ENCODE measurements around the gene BEND2.
A peak's percentile ranks its signal among the peaks of the same experiment; 100 is the strongest.
"Not testable (repeated sequence)": the region's sequence is repeated elsewhere in the genome, so short reads cannot be mapped to it uniquely, and the experiment has no call there.

The BEND2 gene

GRCh38 chrX:18220786-18221185 is at the start of gene BEND2:
BEND2 (minus strand) TSS chrX:18220886; CDS start chrX:18220750, 136 bp downstream.
- no peak for DNase-seq

- no peak for DNase-seq
Observed at GRCh38 chrX:18255059-18255458, 34.4 kb upstream of the BEND2 start.

GRCh38 chrX:18252644-18253359 is 32.1 kb upstream of the BEND2 start:
- DNase-seq: no peak

DNA sequence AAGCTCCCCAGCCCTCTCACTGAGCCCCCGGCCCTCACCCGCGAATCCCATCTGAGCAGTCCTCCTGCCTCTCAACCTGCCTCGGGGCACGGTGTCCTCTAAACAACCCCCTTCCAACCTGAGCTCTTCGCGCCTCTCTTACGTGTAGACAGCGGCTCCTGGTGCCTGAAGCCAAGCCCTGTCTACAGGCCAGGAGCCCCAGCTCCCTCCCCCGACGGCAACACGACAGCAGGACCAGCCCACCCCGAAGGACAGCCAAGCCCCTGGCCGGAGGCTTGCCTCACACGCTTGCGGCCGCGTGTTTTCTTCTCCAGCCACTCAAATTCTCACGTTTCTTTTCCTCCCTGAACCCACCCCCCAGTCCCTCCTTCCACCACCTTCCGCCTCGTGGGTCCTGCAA is 9.0 kb upstream of the BEND2 start:
- DNase-seq: not testable (repeated sequence)

- no peak for DNase-seq
Observed at GRCh38 chrX:18228069-18228468, 7.4 kb upstream of the BEND2 start.

DNA sequence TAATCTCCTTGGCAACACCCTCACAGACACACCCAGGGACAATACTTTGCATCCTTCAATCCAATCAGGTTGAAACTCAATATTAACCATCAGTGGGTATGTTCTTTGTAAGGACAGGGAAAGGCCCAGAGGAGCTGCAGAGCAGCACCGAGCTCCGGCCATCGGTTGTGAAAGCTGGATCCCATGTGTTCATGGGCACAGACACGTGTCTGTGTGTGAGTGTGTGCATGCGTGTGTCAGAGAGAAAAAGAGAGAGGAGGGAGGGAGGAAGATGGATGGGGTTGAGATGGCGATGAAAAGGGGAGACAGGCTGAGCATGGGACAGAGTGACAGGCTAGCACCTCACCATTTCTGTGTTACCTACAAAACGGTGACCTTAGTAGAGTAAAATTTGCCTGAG is 6.8 kb upstream of the BEND2 start:
- DNase-seq: no peak

DNA sequence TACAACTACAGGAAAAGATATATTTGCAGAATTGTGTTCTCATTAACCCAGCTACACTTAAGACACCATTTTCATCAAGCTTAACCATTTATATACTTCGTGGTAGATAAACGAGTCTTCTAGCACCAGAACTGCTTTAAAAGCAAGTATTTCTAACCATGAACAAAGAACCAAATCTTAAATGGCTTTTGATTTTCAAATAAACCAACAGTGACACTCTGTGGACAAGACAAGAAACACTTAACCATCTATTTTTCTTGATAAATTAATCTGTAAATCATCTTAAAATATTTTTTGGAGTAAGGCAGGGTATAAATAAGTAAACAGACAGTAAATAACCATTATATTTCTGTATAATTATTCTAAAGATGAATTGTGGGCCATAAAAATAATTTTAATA is 10.2 kb downstream of the BEND2 start:
- no peak for DNase-seq

GRCh38 chrX:18206657-18207056 is 14.0 kb downstream of the BEND2 start:
- DNase-seq: no peak

- DNase-seq: no peak
Observed at GRCh38 chrX:18203631-18204030, 17.1 kb downstream of the BEND2 start.

DNA sequence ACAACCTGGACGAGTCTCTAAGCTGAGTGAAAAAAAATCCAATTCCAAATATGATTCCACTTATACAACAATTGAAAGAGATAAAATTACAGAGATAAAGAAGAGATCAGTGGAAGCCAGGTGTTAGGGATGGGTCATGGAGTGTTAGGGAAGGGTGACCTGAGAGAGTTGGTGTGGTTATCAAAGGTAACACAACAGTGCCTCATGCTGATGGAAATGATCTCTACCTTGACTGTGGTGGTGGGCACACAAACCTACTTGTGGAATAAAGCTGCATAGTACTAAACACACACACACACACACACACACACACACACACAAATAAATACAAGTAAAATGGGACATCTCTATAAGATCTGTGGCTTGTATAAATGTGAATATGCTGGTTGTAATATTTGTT is 26.0 kb downstream of the BEND2 start:
- no peak for DNase-seq

GRCh38 chrX:18179446-18179845 is 41.2 kb downstream of the BEND2 start:
- DNase-seq: no peak

DNA sequence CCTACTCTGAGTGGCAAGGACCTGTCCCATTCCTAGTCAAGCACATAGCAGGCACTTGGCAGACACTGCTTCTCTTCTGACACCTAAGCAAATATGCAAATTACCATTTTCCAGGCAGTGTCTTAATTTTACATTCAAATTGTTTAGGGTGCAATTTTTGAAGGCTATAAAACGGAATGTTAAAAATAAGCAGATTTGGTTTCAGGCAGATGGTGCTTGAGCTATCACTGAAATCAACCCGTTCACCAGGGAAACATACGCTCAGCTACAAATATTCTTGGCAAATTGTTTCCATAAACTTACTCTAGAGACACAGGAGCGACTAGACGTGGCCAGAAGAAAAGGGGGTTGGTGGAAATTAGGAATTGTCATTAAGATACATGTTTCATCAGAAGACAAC is 45.7 kb downstream of the BEND2 start:
- no peak for DNase-seq

- DNase-seq: no peak
Observed at GRCh38 chrX:18174209-18174608, 46.5 kb downstream of the BEND2 start.

- no peak for DNase-seq
Observed at GRCh38 chrX:18173494-18174180, 47.0 kb downstream of the BEND2 start.

DNA sequence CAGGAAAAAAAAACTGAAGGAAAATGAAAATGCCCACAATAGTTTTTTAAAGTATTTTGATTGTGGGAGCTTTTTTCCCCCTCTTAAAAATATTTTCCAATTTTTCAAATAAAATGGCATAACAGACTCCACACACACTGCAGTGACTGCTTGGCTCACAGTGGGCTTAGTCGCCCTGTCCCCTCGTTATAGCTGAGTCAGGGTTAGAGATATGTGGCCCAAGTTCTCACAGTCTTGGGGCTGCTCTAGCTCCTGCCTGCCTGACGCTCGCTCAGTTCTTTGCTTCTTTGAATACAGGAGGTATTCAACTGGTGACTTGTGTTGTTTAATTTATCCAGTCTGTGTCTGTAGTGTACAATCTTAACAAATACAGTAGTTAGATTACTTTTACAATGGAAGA is 47.7 kb downstream of the BEND2 start:
- no peak for DNase-seq

- DNase-seq: no peak
Observed at GRCh38 chrX:18170910-18171309, 49.8 kb downstream of the BEND2 start.

DNA sequence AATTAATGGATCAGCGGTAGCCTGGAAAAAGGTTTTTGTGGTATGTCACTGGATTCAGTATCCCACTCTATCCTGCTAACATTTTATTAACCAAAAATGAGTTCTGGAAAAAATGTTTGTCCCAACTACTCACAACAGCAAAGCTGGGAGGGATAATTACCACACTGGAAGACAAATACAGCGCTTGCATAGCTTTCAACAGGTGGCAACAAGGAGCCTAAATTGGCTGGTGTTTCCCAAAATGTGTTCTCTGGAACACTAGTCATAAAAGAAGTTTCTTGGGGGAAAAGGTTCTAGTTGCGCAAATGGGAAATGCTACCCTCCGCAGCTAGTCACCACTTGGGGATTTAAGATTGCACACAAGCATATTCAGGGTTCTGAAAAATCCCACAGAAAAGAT is 54.6 kb downstream of the BEND2 start:
- no peak for DNase-seq

- DNase-seq: no peak
Observed at GRCh38 chrX:18160369-18160768, 60.3 kb downstream of the BEND2 start.

- no peak for DNase-seq
Observed at GRCh38 chrX:18158963-18159362, 61.7 kb downstream of the BEND2 start.

DNA sequence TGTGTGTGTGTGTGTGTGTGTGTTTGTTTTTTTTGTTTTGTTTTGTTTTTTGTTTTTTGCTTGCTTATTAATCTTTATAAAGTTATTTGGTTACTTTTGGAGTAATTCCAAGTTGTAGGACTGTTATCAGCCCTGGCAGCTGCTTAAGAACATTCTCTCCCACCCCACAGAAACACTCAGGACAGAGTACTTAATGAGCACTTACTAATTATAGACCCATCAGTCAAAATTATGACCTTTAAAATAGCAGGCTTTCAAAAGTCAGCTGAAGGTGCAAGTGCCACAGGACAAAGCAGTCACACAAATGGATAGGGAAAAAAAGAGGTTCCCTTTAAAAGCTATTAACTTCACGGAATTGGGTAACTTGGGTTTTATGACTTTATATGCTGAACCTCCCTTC is 69.0 kb downstream of the BEND2 start:
- DNase-seq: no peak

GRCh38 chrX:18151157-18151556 is 69.5 kb downstream of the BEND2 start:
- no peak for DNase-seq

DNA sequence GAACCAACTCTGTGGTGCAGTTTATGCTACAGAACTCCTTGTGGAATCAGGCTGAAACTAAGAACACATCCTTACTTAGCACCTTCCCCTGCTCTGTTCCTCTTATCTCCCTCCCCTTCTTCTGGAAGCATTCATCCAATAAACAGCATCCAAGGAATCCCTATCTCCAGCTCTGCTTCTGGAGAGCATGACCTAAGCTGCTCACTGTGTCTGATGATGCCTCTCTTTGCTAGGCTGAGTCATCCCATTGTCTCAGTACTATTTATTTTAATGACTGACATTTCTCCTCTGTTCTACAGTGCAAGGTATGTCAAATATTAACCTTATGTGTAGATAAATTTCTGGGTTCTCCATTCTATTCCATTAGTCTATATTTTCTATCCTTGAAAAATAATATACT is 71.2 kb downstream of the BEND2 start:
- no peak for DNase-seq

GRCh38 chrX:18146954-18147353 is 73.7 kb downstream of the BEND2 start:
- peak; percentile 48 for DNase-seq

GRCh38 chrX:18146009-18146408 is 74.7 kb downstream of the BEND2 start:
- no peak for DNase-seq

DNA sequence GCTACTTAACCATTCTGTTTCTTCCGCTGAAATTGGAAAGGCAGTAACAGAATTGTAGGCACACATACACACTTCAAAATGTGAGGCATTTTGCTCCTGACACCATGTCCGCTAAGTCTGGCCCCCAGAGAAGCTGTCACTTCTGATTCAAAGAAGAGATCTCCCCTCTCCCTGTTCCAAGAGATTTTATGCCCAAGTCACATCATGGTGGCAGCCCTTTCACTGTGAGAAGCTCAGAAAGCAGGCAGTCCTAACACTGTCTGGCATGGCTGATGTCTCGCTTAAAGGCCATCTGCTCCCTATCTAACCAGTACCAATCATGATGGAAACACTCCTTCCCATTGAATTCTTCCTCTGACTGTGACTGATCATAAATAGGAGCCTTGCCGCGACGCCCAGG is 83.9 kb downstream of the BEND2 start:
- no peak for DNase-seq
